K562 (cell line): ENCODE results near the gene ACSL6. TPM values are rescaled to one million over a fixed set of nuclear protein-coding genes. Genes with fewer than 3 reads are reported as not detected.

Experiments
- ATF1 ChIP-seq, 2 experiments: fragments of 450-650 bp in 1 of 2; IDR thresholded peaks; 2 replicates each; pipeline ENCODE4 v1.6.1; 2016; ENCODE audit warnings: missing compliant biosample characterization in 1 of 2, missing genetic modification characterization in 1 of 2
- ATF7 ChIP-seq: fragments of 450-650 bp; IDR thresholded peaks from 2 replicates; pipeline ENCODE4 v1.7.1; 2014; ENCODE audit warnings: mild to moderate bottlenecking, moderate library complexity
- CBFA2T3 ChIP-seq: fragments of 450-650 bp; IDR thresholded peaks from 2 replicates; pipeline ENCODE4 v1.6.1; 2017
- HES1 ChIP-seq: fragments of 450-650 bp; IDR thresholded peaks from 2 replicates; pipeline ENCODE4 v1.6.1; 2016; ENCODE audit warnings: low read depth, mild to moderate bottlenecking, moderate library complexity
- IFI16 ChIP-seq: fragments of 250-450 bp; sonication (Bioruptor Pico); IDR thresholded peaks from 2 replicates; pipeline ENCODE4 v2.1.2; 2022; ENCODE audit warnings: mild to moderate bottlenecking, inconsistent platforms
- LCOR ChIP-seq: sonication (generic); formaldehyde crosslinking; IDR thresholded peaks from 2 replicates; pipeline ENCODE4 v1.8.0; 2022; ENCODE audit warnings: mild to moderate bottlenecking, missing genetic modification reagents
- NRF1 ChIP-seq, 2 experiments: fragments of 450-650 bp; IDR thresholded peaks in 1 of 2; conservative IDR thresholded peaks in 1 of 2; 2 replicates each; pipeline ENCODE4 v1.6.1; 2014; ENCODE audit warnings: mild to moderate bottlenecking in 2 of 2
- RBBP5 ChIP-seq: fragments of 200-600 bp; sonication (generic); IDR thresholded peaks from 2 replicates; pipeline ENCODE4 v1.6.1; 2012; ENCODE audit warnings: borderline replicate concordance, mild to moderate bottlenecking, low read length, control low read depth, inconsistent platforms; ENCODE audit not compliant: insufficient read depth, poor library complexity, severe bottlenecking
- SIX5 ChIP-seq, 2 experiments: IDR thresholded peaks; 2 replicates each; pipeline ENCODE4 v1.6.1; 2011; ENCODE audit warnings: low read length in 2 of 2, borderline replicate concordance in 1 of 2, low read depth in 1 of 2, mild to moderate bottlenecking in 1 of 2, moderate library complexity in 1 of 2; ENCODE audit not compliant: insufficient read depth in 1 of 2
- SMAD1 ChIP-seq: fragments of 150-350 bp; IDR thresholded peaks from 2 replicates; pipeline ENCODE4 v1.6.1; 2014; ENCODE audit warnings: low read length, low read depth; ENCODE audit not compliant: partially characterized antibody
- SPI1 ChIP-seq: IDR thresholded peaks from 2 replicates; pipeline ENCODE4 v1.6.1; 2011; ENCODE audit warnings: low read depth, low read length, control low read depth, borderline replicate concordance
- TSC22D4 ChIP-seq: fragments of 450-650 bp; IDR thresholded peaks from 2 replicates; pipeline ENCODE4 v1.6.1; 2016; ENCODE audit warnings: missing genetic modification characterization, missing biosample characterization, control low read depth
- ZBTB17 ChIP-seq: fragments of 450-650 bp; formaldehyde crosslinking; IDR thresholded peaks from 2 replicates; pipeline ENCODE4 v1.4.0; 2020; ENCODE audit warnings: mild to moderate bottlenecking
- ZBTB7A ChIP-seq: IDR thresholded peaks from 2 replicates; pipeline ENCODE4 v1.6.1; 2011; ENCODE audit warnings: low read depth, mild to moderate bottlenecking, low read length, moderate library complexity, borderline replicate concordance; ENCODE audit not compliant: control insufficient read depth
- ZKSCAN1 ChIP-seq: fragments of 150-350 bp; IDR thresholded peaks from 2 replicates; pipeline ENCODE4 v1.6.1; 2016; ENCODE audit warnings: low read depth, low read length
- ZNF12 ChIP-seq: sonication (generic); formaldehyde crosslinking; IDR thresholded peaks from 2 replicates; pipeline ENCODE4 v1.4.0; 2020; ENCODE audit warnings: mild to moderate bottlenecking, missing genetic modification reagents
- ZNF644 ChIP-seq: fragments of 200-800 bp; sonication (Bioruptor generic); IDR thresholded peaks from 2 replicates; pipeline ENCODE4 v1.6.1; 2016; ENCODE audit warnings: low read depth, missing genetic modification characterization, missing compliant biosample characterization
- polyA plus RNA-seq, 8 experiments: library from polyadenylated mRNA; depleted of rRNA in 4 of 8; stranded (reverse) in 5 of 8; unstranded in 3 of 8; fragments of >200 nt; fragmentation: Nextera tagmentation in 2 of 8; fragmentation: Illumina TruSeq in 1 of 8; extraction: Ambion mirVana in 2 of 8; extraction: Trizol in 1 of 8; gene quantifications; 2 replicates each; pipeline versions ENCODE4 v1.2.1 to v1.2.3, GENCODE V29; 2011 to 2014; ENCODE audit warnings: inconsistent platforms in 1 of 8, missing spikeins in 1 of 8
- total RNA-seq, 7 experiments: library from RNA; depleted of rRNA in 6 of 7; stranded (reverse); fragments of >200 nt in 6 of 7; fragmentation: Illumina TruSeq in 2 of 7; extraction: Trizol in 2 of 7; gene quantifications; 2 replicates each; pipeline versions ENCODE4 v1.2.1 to v1.2.3, GENCODE V29; 2011 to 2021; ENCODE audit warnings: low replicate concordance in 1 of 7

Gene ACSL6
- total and polyA plus RNA-seq, 9 of the 15 experiments (the other 6 are each of a cell fraction or from before 2014, with no cell fraction given): 0.50 to 1.5 (median 0.69) TPM

- TF ChIP-seq SIX5 (IDR thresholded peaks at IDR 0.05; ENCODE audit: borderline replicate concordance in 1 of 2, insufficient read depth in 1 of 2, low read depth in 1 of 2, low read length in 2 of 2) (no peak), ZNF644 (tag) (peak; percentile 54; the same call in 1 of the 2 replicates), ZNF12 (CRISPR knock-in tag) (no peak), IFI16 (CRISPR knock-in tag) (no peak), ZKSCAN1 (no peak), LCOR (CRISPR knock-in tag) (no peak), ZBTB7A (peak; percentile 55; the same call in 1 of the 2 replicates), HES1 (peak; percentile 64; the same call in 1 of the 2 replicates), NRF1 (conservative IDR thresholded peaks at IDR 0.05 in 1 of 2, IDR thresholded peaks at IDR 0.05 in 1 of 2) (0 out of 4 replicates have a peak, but pooled peaks of 1 of the 2 experiments have one; percentile 16), SPI1 (peak; percentile 13; the same call in 1 of the 2 replicates), ZBTB17 (no peak), TSC22D4 (no peak), ATF7 (peak; percentile 27; the same call in 1 of the 2 replicates), CBFA2T3 (peak; percentile 98), ATF1 (CRISPR knock-in tag; IDR thresholded peaks at IDR 0.05) (no peak), ATF1 (tag; IDR thresholded peaks at IDR 0.05) (0 out of 2 replicates have a peak, but pooled peaks have one; percentile 15), SMAD1 (peak; percentile 74), RBBP5 (peak; percentile 5)
Measured at GRCh38 chr5:131996210-131997025, 15.0 kb downstream of the ACSL6 start (continued).
